GM19397 (cell line): ENCODE measurements around the gene SLC9A4.
"Not testable (repeated sequence)": the region's sequence is repeated elsewhere in the genome, so short reads cannot be mapped to it uniquely, and the experiment has no call there.

Source experiments
- ATAC-seq: cut with Tn5 transposase; IDR thresholded peaks from one replicate; pipeline ENCODE4 v1.9.1; 2021; ENCODE audit warnings: mild to moderate bottlenecking, moderate library complexity; ENCODE audit not compliant: unreplicated experiment

Gene SLC9A4

GRCh38 chr2:102538491-102538890 is 65.5 kb downstream of the SLC9A4 start:
- ATAC-seq: no peak

GRCh38 chr2:102540882-102541281 is 67.9 kb downstream of the SLC9A4 start:
- no peak for ATAC-seq

- ATAC-seq: no peak
Observed at GRCh38 chr2:102544182-102544581, 71.2 kb downstream of the SLC9A4 start.

GRCh38 chr2:102547462-102547861 is 74.4 kb downstream of the SLC9A4 start:
- no peak for ATAC-seq

- ATAC-seq: no peak
Observed at GRCh38 chr2:102549027-102549426, 76.0 kb downstream of the SLC9A4 start.

- no peak for ATAC-seq
Observed at GRCh38 chr2:102550151-102550550, 77.1 kb downstream of the SLC9A4 start.

- no peak for ATAC-seq
Observed at GRCh38 chr2:102551329-102552096, 78.5 kb downstream of the SLC9A4 start.

- no peak for ATAC-seq
Observed at GRCh38 chr2:102553601-102554000, 80.6 kb downstream of the SLC9A4 start.

- ATAC-seq: no peak
Observed at GRCh38 chr2:102558463-102558862, 85.4 kb downstream of the SLC9A4 start.

GRCh38 chr2:102562542-102562941 is 89.5 kb downstream of the SLC9A4 start:
- ATAC-seq: not testable (repeated sequence)

GRCh38 chr2:102575888-102576287 is 102.9 kb downstream of the SLC9A4 start:
- no peak for ATAC-seq

- no peak for ATAC-seq
Observed at GRCh38 chr2:102578376-102578775, 105.3 kb downstream of the SLC9A4 start.

GRCh38 chr2:102581911-102582310 is 108.9 kb downstream of the SLC9A4 start:
- ATAC-seq: no peak

- no peak for ATAC-seq
Observed at GRCh38 chr2:102582845-102583244, 109.8 kb downstream of the SLC9A4 start.
